ENCODE data around the gene KCNIP2. TPM values are rescaled to one million over a fixed set of nuclear protein-coding genes. Genes with fewer than 3 reads are reported as not detected.

KCNIP2 gene
- total and polyA plus RNA-seq, 2 of the 13 experiments (the other 11 are each of a cell fraction or from before 2014, with no cell fraction given) = 0.42 to 0.70 TPM

- TF ChIP-seq NFIC (IDR thresholded peaks at IDR 0.05; ENCODE audit: low read length) (0 out of 2 replicates have a peak, but pooled peaks have one; percentile 57), ZNF460 (CRISPR knock-in tag; IDR thresholded peaks at IDR 0.05; ENCODE audit: borderline replicate concordance) (no peak; the same call in 1 of the 2 replicates), ZNF790 (CRISPR knock-in tag; IDR thresholded peaks at IDR 0.05; ENCODE audit: borderline replicate concordance) (no peak), ZNF780A (CRISPR knock-in tag; IDR thresholded peaks at IDR 0.05) (no peak), SUZ12 (IDR thresholded peaks at IDR 0.05; ENCODE audit: low read depth, low read length) (no peak), ZNF143 (CRISPR knock-in tag; IDR thresholded peaks at IDR 0.05) (peak; percentile 82), AGO2 (optimal IDR thresholded peaks at IDR 0.05; ENCODE audit: low read depth, low read length) (peak; percentile 64), ZNF737 (CRISPR knock-in tag; IDR thresholded peaks at IDR 0.05; ENCODE audit: borderline replicate concordance) (no peak), ZNF432 (CRISPR knock-in tag; IDR thresholded peaks at IDR 0.05; ENCODE audit: borderline replicate concordance) (no peak), SALL2 (CRISPR knock-in tag; IDR thresholded peaks at IDR 0.05) (peak; percentile 68), KLF13 (CRISPR knock-in tag; IDR thresholded peaks at IDR 0.05) (peak; percentile 87; the same call in 1 of the 2 replicates), ZBTB39 (CRISPR knock-in tag; IDR thresholded peaks at IDR 0.05) (peak; percentile 27; the same call in 1 of the 2 replicates), ZFP1 (CRISPR knock-in tag; IDR thresholded peaks at IDR 0.05) (peak; percentile 40; the same call in 1 of the 2 replicates)
- TF ChIP-seq, protein P1, sequence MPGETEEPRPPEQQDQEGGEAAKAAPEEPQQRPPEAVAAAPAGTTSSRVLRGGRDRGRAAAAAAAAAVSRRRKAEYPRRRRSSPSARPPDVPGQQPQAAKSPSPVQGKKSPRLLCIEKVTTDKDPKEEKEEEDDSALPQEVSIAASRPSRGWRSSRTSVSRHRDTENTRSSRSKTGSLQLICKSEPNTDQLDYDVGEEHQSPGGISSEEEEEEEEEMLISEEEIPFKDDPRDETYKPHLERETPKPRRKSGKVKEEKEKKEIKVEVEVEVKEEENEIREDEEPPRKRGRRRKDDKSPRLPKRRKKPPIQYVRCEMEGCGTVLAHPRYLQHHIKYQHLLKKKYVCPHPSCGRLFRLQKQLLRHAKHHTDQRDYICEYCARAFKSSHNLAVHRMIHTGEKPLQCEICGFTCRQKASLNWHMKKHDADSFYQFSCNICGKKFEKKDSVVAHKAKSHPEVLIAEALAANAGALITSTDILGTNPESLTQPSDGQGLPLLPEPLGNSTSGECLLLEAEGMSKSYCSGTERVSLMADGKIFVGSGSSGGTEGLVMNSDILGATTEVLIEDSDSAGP (CRISPR knock-in tag; IDR thresholded peaks at IDR 0.05; ENCODE audit: borderline replicate concordance) = peak; percentile 99
- TF ChIP-seq, protein P2, sequence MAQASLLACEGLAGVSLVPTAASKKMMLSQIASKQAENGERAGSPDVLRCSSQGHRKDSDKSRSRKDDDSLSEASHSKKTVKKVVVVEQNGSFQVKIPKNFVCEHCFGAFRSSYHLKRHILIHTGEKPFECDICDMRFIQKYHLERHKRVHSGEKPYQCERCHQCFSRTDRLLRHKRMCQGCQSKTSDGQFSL (CRISPR knock-in tag; IDR thresholded peaks at IDR 0.05) = no peak; the same call in 1 of the 2 replicates
- TF ChIP-seq, protein P3, sequence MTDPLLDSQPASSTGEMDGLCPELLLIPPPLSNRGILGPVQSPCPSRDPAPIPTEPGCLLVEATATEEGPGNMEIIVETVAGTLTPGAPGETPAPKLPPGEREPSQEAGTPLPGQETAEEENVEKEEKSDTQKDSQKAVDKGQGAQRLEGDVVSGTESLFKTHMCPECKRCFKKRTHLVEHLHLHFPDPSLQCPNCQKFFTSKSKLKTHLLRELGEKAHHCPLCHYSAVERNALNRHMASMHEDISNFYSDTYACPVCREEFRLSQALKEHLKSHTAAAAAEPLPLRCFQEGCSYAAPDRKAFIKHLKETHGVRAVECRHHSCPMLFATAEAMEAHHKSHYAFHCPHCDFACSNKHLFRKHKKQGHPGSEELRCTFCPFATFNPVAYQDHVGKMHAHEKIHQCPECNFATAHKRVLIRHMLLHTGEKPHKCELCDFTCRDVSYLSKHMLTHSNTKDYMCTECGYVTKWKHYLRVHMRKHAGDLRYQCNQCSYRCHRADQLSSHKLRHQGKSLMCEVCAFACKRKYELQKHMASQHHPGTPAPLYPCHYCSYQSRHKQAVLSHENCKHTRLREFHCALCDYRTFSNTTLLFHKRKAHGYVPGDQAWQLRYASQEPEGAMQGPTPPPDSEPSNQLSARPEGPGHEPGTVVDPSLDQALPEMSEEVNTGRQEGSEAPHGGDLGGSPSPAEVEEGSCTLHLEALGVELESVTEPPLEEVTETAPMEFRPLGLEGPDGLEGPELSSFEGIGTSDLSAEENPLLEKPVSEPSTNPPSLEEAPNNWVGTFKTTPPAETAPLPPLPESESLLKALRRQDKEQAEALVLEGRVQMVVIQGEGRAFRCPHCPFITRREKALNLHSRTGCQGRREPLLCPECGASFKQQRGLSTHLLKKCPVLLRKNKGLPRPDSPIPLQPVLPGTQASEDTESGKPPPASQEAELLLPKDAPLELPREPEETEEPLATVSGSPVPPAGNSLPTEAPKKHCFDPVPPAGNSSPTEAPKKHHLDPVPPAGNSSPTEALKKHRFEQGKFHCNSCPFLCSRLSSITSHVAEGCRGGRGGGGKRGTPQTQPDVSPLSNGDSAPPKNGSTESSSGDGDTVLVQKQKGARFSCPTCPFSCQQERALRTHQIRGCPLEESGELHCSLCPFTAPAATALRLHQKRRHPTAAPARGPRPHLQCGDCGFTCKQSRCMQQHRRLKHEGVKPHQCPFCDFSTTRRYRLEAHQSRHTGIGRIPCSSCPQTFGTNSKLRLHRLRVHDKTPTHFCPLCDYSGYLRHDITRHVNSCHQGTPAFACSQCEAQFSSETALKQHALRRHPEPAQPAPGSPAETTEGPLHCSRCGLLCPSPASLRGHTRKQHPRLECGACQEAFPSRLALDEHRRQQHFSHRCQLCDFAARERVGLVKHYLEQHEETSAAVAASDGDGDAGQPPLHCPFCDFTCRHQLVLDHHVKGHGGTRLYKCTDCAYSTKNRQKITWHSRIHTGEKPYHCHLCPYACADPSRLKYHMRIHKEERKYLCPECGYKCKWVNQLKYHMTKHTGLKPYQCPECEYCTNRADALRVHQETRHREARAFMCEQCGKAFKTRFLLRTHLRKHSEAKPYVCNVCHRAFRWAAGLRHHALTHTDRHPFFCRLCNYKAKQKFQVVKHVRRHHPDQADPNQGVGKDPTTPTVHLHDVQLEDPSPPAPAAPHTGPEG (CRISPR knock-in tag; IDR thresholded peaks at IDR 0.05) = peak; percentile 22; the same call in 1 of the 2 replicates
- TF ChIP-seq, protein P4, sequence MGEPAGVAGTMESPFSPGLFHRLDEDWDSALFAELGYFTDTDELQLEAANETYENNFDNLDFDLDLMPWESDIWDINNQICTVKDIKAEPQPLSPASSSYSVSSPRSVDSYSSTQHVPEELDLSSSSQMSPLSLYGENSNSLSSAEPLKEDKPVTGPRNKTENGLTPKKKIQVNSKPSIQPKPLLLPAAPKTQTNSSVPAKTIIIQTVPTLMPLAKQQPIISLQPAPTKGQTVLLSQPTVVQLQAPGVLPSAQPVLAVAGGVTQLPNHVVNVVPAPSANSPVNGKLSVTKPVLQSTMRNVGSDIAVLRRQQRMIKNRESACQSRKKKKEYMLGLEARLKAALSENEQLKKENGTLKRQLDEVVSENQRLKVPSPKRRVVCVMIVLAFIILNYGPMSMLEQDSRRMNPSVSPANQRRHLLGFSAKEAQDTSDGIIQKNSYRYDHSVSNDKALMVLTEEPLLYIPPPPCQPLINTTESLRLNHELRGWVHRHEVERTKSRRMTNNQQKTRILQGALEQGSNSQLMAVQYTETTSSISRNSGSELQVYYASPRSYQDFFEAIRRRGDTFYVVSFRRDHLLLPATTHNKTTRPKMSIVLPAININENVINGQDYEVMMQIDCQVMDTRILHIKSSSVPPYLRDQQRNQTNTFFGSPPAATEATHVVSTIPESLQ (CRISPR knock-in tag; conservative IDR thresholded peaks at IDR 0.05) = no peak
Measured at GRCh38 chr10:101818119-101818871, 25.3 kb downstream of the KCNIP2 start, which contains the start of gene OGA (continued).
